HG03558 (cell line): ENCODE results near the gene MFSD2B.

Experiments
- ATAC-seq: cut with Tn5 transposase; IDR thresholded peaks from one replicate; pipeline ENCODE4 v1.9.1; 2021; ENCODE audit warnings: moderate number of reproducible peaks; ENCODE audit not compliant: unreplicated experiment; ENCODE audit errors: extremely low read depth

MFSD2B gene

GRCh38 chr2:24049485-24050021 lies 39.7 kb downstream of the MFSD2B start, which contains the start of gene FKBP1B:
FKBP1B (plus strand) TSS chr2:24049741; CDS start chr2:24049850, 109 bp downstream.
- no peak for ATAC-seq

DNA sequence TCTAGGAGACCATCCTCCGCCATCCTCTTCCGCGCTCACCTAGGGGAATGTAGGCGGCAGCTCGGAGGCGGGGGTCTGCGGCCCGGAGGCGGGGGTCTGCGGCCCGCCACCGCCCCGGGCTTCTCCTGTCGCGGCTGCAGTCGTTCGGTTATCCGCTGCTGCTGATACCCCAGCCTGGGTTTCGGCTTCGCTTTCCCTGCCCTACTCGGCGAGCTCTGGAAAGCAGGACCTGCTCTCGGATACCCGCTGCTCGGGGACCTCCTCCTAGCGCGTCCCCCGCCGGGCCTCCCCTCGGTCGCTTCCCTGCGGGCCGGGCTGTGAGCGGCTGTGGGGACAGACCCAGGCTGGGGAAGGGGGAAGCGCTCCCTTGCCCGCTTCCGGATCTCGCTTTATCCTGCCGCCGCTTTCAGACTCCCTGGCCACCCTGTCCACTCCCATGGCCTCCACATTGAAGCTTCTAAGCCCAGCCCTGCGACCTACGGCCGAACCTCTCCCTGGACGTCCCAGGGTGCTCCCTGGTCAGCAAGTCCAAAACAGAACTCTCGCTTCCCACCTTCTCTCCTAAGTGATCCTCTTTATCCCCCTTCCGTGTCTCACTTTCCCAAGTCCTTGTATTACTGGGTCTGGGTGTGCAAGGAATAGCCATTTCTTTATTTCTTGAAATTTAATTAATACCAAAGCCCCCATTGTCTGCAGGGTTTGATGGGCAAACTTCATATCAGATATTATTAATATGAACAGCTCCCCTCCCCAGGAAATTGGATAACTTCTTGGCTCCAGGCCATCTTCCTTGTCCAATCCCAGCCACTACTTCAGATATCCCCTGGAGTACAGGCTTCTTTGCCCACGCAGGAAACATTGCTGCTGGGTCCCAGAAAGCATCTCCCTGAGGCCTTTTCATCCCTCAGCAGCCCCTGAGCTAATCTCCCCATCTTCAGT lies 40.4 kb downstream of the MFSD2B start:
- no peak for ATAC-seq

DNA sequence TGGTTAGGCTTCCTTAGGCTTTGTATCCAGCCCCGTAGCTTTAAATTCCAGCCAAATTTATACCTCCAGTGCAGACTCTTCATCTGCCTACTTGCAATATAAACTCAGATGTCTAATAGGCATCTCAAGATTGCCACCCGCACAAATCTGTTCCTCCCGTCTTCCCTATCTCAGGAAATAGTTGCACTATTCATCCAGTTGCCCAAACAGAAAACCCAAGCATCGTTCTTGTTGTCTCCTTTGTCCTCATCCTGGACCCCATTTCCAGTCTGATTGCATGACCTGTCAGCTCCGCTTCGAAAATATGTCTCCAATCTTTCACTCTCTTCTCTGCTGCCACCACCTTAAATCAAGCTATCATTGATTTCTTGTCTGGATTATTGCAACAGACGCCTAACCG lies 41.9 kb downstream of the MFSD2B start:
- no peak for ATAC-seq

DNA sequence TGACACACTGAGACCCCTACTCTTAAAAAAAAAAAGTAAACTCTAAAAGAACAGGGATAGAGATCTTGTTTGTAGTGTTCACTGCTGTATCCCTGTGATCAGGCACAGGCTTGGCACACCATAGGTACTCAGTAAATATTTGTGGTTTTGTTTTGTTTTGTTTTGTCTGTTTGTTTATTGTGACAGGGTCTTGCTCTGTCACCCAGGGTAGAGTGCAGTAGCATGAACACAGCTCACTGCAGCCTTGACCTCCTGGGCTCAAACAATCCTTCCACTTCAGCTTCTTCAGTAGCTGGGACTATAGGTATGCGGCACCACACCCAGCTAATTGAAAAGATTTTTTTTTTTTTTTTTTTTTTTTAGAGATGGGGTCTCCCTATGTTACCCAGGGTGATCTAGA lies 43.1 kb downstream of the MFSD2B start:
- no peak for ATAC-seq

GRCh38 chr2:24054366-24055010 lies 44.6 kb downstream of the MFSD2B start:
- no peak for ATAC-seq

DNA sequence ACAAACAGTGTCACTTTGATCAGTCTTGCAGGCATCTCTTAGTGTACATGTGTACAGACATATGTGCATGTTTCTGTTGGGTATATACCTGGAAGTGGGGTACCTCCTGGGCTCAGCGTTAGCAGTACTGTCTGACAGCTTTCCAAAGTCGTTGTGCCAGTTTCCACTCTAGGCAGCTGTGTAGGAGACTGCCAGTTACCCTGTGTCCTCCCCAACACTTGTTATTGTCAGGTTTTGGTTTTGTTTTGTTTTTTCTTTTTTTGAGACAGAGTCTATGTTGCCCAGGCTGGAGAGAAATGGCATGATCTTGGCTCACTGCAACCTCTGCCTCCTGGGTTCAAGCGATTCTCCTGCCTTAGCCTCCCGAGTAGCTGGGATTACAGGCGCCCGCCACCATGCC lies 45.9 kb downstream of the MFSD2B start:
- no peak for ATAC-seq

GRCh38 chr2:24058564-24059271 lies 48.8 kb downstream of the MFSD2B start:
- no peak for ATAC-seq

GRCh38 chr2:24065341-24065740 lies 55.5 kb downstream of the MFSD2B start:
- no peak for ATAC-seq

DNA sequence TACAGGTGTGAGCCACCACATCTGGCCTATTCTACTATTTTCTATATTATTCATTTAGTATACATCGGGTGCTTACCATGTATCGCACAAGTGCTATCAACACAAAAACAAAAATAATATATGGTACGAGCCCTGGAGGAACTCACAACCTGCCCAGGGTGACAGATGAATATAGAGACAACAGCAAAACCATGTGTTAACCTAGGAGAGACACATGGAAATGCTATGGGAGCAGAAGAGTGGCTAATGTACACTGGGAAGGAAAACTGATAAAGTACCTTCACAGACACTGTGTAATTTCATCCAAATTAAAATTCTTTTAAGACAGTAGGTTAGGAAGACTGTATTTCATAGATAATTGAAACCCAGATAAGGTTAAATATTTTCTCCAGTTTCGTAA lies 62.4 kb downstream of the MFSD2B start:
- ATAC-seq = no peak

GRCh38 chr2:24073816-24074215 lies 63.9 kb downstream of the MFSD2B start:
- no peak for ATAC-seq

DNA sequence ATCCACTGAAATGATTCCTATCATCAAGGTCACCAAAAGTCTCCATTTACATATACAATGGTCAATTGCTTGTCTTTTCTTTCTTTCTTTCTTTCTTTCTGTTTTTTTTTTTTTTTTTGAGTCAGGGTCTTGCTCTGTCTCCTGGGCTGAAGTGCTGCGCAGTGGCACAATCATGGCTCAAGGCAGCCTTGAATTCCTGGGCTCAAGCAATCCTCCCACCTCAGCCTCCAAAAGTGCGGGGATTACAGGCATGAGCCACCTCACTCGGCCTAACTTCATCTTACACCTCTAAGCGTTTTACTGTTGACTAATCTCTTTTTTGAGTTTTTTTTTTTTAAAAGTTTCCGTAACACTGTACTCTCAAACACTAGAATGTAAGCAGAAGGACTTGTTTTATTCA lies 65.4 kb downstream of the MFSD2B start:
- no peak for ATAC-seq
